ENCODE results near the gene MAPK8IP3.

MAPK8IP3 gene

GRCh38 chr16:1776991-1777374 lies 71.0 kb downstream of the MAPK8IP3 start:
- no peak for DNase-seq

GRCh38 chr16:1777375-1778199 lies 71.6 kb downstream of the MAPK8IP3 start:
- DNase-seq, result no peak

DNA sequence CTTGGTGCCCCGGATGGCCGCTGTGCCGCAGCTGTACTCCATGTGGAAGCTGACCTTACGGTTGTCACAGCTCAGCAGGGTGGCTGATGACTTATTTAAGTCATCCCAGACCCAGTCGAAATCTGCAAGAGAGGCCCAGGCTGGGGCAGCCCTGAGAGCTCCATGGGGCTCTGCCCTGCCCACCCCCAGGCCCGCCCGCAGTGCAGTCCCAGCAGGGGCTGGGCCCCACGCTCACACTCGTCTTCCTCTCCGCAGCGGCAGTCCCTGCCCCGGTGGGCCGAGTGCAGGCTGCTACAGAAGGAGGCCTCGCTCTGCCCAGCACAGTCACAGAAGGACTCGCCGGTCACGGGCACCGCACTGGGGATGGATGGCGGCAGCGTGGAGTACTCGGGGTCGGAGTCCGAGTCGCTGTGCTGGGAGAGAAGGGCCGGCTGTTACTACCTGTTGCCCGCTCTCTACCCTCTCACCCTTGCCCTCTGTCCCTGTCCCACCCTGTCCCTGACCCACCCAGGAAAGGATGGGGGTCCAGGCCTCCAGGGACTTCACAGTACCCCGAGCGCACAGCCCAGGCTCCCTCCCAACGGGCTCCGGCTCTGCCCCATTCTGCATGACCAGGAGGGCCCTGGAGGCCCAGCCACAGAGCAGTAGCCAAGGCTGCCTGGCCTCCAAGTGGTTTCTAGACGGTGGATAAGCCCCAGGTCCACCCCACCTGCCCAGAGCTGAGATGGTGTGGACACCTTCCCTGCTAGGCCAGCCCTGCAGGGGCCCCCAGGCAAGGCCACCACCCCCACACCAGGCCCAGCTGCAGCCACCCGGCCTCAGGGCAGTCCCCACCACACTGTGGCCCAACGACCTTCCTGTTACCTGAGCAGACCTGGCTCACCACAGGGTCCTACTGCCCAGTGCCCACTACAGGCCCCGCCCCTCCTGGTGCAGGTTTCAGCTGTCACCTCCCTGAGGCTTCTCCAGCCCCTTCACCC lies 72.5 kb downstream of the MAPK8IP3 start:
- DNase-seq, result no peak

DNA sequence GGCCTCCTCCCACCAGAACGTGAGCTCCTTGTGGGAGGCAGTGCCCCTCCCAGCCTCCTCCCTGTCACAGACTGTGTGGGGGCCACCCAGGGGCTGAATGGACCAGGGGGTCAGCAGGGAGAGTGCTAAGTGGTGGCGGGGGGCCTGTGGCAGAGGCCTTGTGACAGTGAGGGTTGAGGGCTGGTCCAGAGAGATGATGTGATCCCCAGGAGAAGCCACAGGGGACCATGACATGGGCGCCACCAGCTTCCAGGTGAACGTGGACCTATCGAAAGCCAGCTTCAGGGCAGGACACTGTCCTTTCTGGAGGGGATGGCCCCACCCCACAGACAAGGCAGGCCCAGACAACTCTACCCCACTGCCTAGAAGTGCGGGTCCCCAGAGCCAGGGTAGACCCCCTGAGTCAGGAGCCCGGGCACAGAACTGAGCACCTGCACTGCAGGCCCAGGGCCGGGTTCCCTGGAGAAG lies 73.3 kb downstream of the MAPK8IP3 start:
- no peak for DNase-seq

GRCh38 chr16:1779741-1780676 lies 74.0 kb downstream of the MAPK8IP3 start:
- DNase-seq, result no peak

GRCh38 chr16:1780677-1781072 lies 74.7 kb downstream of the MAPK8IP3 start:
- no peak for DNase-seq

- DNase-seq, result no peak
Observed at GRCh38 chr16:1781254-1781653, 75.3 kb downstream of the MAPK8IP3 start.

- DNase-seq, result peak; percentile 40
Observed at GRCh38 chr16:1781758-1782407, 75.9 kb downstream of the MAPK8IP3 start.

DNA sequence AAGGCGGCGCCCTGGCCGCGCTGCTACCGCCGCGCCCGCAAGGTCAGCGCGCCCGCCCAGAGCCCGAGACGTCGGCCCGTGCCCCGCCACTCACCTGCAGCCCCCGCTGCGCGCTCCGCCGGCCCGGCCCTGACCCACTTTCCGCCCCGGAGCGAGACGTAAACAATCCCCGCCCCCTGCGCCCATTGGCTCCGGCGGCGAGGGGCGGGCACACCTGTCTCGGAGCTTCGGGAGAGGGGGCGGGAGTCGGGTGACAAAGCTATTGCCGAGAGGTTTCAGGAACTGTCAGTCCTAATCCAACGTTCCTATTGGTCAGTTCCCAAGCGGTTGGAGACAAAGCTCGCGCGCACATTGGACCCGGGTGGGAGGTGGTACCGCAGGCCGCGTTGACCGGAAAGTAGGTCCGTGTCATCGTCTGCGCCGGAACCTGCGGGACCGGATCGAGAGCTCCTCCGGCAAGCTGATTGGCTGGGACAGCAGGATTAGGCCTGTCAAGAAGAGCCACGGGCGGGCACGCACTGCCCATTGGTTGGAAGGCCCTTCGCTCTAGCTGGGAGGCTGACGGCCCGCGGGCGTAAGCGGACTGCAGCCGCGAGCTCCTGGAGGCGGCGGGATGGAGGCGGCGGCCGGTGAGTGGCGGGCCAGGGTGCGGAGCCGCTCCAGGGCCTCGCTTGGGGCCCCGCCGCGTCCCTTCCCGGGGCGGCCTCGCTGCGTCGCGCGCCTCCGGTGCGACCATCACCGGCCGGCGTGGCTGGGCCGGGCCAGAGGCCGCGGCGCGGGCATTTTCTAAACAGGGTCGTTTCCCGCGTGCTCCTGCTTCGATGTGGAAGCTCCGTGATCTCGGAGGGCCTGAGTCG lies 76.6 kb downstream of the MAPK8IP3 start, which contains the start of the genes NUBP2 and SPSB3:
Gene NUBP2 (plus strand): TSS at position 553 of the 857 bp plus-strand sequence. CDS start 61 bp downstream, at position 614.
Gene SPSB3 (minus strand): TSS at position 164 of the 857 bp plus-strand sequence. CDS start 1,088 bp downstream, outside the sequence.
- peak; percentile 99 for DNase-seq

DNA sequence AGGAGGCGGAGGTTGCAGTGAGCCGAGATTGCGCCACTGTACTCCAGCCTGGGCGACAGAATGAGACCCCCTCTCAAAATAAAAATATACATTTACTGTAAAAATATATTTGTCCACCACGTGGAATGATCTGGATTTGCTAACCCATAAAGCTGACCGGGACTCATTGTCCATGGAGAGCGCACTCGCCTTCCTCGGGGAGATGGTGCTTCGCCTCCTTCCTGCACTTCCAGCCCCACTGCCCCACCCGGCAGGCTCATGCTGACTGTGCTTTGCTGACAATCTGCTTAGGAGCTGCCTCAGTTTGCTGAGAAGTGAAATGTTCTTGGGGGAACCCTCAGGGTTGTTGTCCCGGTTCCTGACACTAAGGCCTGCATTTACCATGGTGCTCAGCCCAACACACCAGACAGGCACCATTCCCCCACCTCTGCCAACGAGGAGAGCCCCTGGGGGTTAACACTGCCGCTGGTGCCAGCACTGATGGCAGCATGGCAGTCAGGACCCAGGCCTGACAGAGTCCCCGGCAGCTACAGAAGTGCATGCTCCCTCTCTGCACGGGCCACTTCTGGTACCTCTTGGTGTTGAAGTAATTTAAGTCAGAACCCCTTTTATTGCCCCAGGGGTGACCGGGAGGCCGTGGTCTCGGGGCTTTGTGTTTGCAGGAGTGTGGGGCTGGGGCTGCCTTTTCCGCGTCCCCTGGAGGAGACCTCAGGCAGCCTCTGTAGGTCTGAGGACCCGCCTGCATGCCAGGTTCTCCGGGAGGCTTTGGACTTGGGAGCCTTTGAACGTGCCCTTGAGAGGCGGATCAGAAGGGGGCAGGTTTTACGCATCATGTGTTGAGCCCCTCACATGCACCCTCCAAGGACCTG lies 79.2 kb downstream of the MAPK8IP3 start:
- no peak for DNase-seq

- DNase-seq, result no peak
Observed at GRCh38 chr16:1785846-1786170, 79.8 kb downstream of the MAPK8IP3 start.

GRCh38 chr16:1786242-1787055 lies 80.5 kb downstream of the MAPK8IP3 start:
- DNase-seq, result no peak

DNA sequence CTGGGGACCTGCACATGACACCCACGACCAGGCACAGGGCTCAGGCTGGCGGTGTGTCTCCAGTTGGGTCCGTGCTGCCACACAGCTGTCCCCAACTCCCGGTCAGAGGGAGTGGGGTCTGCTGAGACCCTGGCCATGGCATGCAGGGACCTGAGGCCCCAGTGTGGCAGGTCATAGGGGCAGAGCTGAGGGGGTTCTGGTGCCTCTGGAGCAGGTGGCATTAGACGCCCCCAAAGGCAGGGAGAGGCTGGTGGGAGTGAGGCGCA lies 81.0 kb downstream of the MAPK8IP3 start:
- no peak for DNase-seq

GRCh38 chr16:1787322-1788094 lies 81.5 kb downstream of the MAPK8IP3 start:
- DNase-seq, result no peak

DNA sequence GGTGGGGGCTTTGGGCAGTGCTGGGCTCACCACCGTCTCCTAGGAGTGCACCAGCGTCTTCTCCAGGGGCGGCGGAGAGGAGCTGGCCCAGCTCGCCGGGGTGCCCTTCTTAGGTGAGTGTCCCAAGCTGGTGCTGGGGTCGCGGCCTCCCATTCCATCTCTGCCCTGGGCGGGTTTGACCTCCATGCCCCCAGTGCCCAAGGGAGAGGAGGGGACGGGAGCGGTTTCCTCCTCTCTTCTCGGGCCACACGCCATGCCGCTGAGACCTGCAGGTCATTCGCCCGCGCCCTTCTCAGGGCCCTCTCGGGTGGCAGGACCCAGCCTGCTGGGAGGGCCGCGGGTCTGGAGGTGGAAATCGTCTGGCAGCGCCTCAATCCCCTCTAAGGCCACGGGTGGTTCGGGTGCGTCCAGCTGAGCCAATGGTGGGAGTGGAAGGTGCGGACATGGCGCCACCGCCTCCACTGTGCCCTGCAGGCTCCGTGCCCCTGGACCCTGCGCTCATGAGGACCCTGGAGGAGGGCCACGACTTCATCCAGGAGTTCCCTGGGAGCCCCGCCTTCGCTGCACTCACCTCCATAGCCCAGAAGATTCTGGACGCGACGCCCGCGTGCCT lies 82.2 kb downstream of the MAPK8IP3 start:
- no peak for DNase-seq

- DNase-seq, result no peak
Observed at GRCh38 chr16:1788708-1789100, 82.7 kb downstream of the MAPK8IP3 start.

GRCh38 chr16:1789643-1790045 lies 83.6 kb downstream of the MAPK8IP3 start:
- no peak for DNase-seq

GRCh38 chr16:1790261-1790610 lies 84.2 kb downstream of the MAPK8IP3 start:
- DNase-seq, result no peak
